HG03108 (cell line): Measurements from ENCODE around the gene ALK.

Experiments used
- ATAC-seq: cut with Tn5 transposase; IDR thresholded peaks from one replicate; pipeline ENCODE4 v1.9.1; 2021; ENCODE audit warnings: moderate library complexity; ENCODE audit not compliant: unreplicated experiment

Gene ALK

GRCh38 chr2:29186817-29187216 is 734.6 kb downstream of the ALK start:
- ATAC-seq = no peak

DNA sequence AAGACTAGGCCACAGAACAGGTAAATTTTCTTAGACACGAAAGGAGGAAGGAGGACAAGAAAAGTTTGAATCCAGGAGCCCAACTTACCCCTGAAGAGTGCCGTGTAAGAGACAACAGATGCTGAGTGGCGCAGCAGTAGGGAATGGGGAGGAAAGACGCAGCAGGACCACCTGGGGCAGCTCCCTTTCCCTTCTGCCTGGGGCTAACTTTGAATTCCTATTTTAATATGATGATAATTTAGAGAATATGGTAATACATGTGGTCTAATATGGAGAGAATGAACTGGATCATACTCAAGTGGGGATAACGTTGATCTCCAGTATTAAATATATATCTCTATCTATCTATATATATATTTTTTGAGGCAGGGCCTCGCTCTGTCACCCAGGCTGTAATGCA is 736.9 kb downstream of the ALK start:
- ATAC-seq = no peak

DNA sequence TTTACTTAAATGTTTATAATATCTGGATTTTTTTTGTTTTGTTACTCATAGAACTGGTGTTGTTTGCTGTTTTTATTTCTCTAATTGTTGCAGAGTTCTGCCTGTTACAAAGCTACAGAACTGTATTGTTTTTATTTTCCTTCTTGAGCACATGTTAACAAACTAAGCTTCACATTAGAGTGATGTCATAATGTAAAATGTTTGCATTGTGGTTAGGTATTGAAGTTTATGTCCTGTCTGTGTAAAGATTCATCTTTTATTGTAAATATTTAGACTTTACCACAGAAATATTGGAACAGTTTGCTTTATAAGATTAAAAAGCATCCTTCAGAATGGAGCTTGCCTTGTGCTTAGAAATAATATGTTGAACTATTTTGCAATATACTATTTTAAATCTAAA is 738.5 kb downstream of the ALK start:
- ATAC-seq = no peak

- no peak for ATAC-seq
Observed at GRCh38 chr2:29182334-29182733, 739.1 kb downstream of the ALK start.

- ATAC-seq = no peak
Observed at GRCh38 chr2:29175338-29175737, 746.0 kb downstream of the ALK start.

GRCh38 chr2:29174937-29175336 is 746.4 kb downstream of the ALK start:
- no peak for ATAC-seq

DNA sequence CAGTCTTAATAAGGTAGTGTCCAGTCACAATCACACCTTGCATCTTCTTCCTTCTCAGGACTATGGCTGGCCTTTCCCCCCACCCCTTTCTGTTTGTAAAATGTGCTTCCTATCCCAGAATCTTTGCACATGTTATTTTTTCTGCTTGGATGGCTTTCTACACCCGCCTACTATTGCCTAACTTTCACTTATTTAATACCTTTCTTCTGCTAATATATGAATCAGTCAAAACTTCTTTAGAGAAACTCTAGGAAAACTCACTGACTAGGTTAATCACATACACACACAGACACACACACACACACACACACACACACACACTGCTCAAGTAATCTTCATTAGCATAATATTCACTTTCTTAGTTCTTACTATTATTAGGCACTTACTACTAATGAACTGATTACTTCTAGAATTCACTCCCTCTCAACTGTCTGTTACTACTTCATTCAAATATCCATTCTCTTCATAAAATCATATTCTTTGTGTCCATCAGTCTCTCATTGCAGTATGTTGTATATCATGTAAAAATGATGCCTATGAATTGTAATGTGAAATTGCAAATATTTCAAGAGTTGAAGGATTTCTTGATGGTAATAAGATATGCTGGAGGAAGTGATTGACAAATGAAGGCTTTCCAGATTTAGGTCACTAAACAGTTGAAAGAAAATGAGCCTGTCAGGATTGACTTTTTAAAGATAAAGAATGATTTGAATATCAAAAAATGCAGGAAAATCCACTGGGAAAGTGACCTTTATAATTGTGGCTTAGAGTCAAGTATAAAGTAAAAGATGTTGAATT is 754.9 kb downstream of the ALK start:
- ATAC-seq = no peak

- no peak for ATAC-seq
Observed at GRCh38 chr2:29165362-29166241, 755.8 kb downstream of the ALK start.

DNA sequence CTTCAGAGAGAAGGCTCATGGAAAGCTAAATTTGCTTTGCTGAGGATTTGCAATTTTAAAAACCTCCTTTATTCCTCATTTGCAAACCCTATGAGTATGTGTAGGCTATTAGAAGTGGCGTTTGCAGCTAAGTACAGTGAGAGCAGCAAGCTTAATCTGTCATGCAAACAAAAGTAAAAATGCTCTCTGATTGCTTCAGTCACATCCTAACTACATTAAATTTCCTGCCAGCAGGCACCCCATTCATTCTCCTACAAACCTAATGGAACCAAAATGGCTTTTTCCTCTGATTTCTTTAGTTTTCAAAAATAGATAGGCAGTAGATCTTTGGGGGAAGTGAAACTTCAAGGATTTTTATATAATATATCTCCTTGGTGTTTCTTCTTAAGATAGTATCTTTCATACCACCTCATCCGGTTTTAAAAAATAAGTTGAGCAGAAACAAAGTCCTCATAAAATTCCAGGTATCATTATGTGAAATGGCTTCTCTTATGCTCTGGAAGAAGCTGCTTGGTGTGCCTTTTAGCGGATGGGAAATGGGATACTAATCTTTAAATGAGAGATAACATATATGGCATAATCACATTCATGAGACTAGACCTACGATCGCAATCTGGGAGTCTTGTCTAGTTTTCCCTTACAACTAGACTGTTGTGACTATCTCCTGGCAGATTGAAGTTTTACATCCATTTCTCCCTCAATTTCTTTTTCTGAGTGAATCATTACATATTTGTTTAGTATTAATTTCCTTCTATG is 757.1 kb downstream of the ALK start:
- ATAC-seq = no peak

GRCh38 chr2:29162204-29162928 is 759.0 kb downstream of the ALK start:
- ATAC-seq = no peak

GRCh38 chr2:29160184-29160583 is 761.2 kb downstream of the ALK start:
- ATAC-seq = no peak

DNA sequence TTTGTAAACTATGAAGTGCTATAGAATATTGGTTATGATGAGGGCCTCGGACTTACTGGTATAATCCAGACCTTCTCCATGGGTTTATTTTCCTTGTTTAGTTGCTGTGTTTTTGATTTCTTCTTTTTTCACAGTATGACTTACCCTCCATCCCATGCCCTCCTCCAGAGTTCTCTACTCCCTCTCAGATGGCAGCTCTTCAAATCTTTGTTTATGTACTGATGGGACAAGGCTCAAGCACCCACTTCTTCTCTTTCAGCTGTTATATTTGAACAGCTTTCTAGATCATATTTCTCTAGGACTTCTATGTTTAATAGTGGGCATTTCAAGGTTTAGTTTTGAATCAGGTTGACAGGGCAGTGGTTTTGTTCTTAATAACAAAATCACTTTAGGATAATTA is 762.3 kb downstream of the ALK start:
- no peak for ATAC-seq

DNA sequence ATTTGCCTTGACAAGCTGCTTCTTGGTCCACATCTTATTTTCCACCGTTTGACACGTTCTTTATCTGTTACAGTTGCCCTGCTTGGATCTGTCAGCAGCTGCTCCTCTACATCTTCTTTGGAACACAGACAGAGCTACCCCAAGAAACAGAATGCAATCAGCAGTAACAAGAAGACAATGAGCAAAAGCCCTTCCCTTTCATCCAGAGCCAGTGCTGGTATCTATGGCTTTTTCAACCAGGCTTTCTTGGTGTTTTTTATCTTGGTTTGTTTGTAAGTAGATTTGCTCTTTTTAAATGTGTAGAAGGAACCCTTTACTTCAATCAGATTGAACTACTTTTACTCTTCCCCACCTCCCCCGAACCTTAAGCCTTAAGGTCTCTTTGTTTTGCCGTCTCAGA is 764.3 kb downstream of the ALK start:
- no peak for ATAC-seq

GRCh38 chr2:29155578-29155977 is 765.8 kb downstream of the ALK start:
- ATAC-seq = no peak

GRCh38 chr2:29154610-29155009 is 766.8 kb downstream of the ALK start:
- ATAC-seq = no peak

- ATAC-seq = no peak
Observed at GRCh38 chr2:29147963-29148362, 773.4 kb downstream of the ALK start.

DNA sequence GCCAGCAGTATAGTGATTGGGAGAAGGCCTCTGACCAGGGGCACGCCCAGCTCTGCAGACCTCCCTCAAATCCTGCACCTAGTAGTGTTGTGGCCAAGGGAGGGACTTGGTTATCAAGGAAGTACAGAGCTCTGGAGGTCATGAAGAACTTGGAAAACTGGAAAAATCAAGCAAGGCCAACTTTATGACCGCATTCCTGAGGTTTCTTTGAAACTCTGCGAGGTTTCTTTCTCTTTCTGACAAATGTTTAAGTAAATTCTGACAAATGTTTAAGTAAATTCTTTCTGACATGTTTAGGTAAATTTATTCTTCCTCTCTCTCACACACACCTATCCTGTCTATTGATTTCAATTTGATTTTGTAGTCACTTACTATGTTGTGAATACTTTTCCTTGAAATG is 775.2 kb downstream of the ALK start:
- ATAC-seq = no peak

- ATAC-seq = no peak
Observed at GRCh38 chr2:29143657-29144056, 777.7 kb downstream of the ALK start.
